Activated CD4-positive, CD25-positive, alpha-beta regulatory T cell treated with anti-CD3 and anti-CD28 coated beads, Interleukin-2, amount 50 U/mL, for 72 hours (primary cell): Measurements from ENCODE around the gene PRAMEF18.
"Not testable (repeated sequence)": the region's sequence is repeated elsewhere in the genome, so short reads cannot be mapped to it uniquely, and the experiment has no call there.

Experiments used
- DNase-seq: peaks from one replicate; pipeline ENCODE4 v3.0.0; 2021

The PRAMEF18 gene, protein sequence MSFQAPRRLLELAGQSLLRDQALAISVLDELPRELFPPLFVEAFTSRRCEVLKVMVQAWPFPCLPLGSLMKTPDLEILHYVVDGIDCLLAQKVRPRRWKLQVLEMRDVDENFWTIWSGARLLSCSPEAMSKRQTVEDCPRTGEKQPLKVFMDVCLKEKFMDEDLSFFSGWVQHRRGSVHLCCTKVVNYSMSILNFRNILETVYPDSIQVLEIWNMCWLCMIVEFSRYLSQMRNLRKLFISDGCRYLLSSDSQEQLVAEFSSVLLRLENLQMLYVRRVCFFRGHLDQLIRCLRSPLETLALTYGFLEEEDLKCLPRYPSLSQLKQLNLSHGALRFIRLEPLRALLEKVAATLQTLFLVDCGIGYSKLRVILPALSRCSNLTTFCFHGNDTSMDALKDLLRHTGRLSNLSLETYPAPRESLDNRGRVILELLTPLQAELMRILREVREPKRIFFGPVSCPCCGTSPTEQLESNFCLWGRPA

DNA sequence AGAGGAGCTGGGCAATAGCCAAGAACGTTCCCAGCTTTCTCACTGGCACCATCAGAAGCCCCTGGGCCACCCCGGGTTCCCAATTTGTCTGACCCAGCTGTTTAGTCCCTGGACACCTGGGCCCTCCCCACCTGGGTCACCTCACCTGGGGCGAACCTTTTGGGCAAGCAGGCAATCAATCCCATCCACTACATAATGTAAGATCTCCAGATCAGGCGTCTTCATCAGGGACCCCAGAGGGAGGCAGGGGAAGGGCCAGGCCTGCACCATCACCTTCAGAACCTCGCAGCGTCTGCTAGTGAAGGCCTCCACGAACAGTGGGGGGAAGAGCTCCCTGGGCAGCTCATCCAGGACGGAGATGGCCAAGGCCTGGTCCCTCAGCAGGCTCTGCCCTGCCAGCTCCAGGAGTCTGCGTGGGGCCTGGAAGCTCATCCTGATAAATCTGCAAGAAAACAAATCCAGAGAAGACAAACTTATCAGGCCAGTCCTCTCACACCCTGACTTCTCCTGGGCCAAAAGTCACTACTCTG lies at the start of gene PRAMEF18:
TSS of gene PRAMEF18 (minus strand) at position 480 of the 530 bp plus-strand sequence. CDS start at position 432, 48 bp downstream.
- not testable (repeated sequence) for DNase-seq

DNA sequence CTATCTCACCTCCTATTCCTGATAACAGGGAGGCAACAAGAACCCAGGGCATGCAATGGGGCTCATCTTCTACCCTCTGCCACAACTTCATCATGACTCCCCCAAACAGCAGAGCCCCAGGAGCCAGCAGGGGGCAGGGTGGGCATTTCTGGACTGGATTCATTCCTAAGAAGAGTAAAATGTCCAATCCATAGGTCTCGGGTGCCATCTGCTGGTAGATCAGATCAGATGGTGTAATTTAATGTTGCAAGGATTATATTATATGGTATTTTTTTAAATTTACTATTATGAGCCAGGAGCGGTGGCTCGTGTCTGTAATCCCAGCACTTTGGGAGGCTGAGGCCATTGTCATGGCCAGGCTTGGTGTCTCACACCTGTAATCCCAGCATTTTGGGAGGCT lies 39.2 kb upstream of the PRAMEF18 start:
- DNase-seq = not testable (repeated sequence)

DNA sequence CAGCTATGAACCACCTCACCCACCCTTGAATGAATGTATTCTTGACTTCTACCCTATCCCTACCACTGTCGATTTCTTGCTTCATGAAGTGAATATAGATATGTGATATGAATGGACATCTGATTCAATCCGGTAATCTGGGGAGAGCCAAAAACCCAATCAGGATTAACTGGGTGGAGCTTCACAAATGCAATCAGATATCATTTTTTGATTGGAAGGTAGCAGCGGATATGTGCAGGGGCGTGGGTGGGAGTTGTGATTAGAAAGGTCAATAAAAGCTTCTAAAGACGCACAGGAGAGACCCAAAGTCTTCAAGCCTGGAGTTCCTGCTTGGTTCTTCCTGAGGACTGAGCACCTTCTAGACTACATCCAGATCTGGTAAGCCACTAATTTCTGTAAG lies 27.9 kb upstream of the PRAMEF18 start, which contains the start of gene PRAMEF5:
TSS of gene PRAMEF5 (plus strand) at position 301 of the 400 bp plus-strand sequence. CDS start 5,071 bp downstream, outside the sequence.
- not testable (repeated sequence) for DNase-seq

DNA sequence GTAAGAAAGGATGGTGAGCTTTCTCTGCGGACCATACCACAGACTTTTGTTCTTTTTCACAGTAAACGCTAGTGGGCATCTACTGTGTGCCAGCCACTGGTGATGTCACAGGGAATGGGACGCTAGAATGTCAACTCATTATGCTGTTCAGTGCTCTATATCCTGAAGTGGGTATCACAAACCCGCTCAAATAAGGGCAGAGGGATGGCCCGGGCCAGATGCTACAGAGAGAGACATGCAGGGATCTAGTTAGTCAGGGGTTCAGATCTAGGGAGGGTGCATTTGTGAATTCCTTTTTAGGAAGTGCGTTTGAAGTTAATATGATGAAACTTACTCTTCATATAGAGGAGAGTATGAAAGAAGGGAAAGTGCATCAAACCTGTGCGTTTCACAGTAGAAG lies 21.2 kb upstream of the PRAMEF18 start:
- not testable (repeated sequence) for DNase-seq

DNA sequence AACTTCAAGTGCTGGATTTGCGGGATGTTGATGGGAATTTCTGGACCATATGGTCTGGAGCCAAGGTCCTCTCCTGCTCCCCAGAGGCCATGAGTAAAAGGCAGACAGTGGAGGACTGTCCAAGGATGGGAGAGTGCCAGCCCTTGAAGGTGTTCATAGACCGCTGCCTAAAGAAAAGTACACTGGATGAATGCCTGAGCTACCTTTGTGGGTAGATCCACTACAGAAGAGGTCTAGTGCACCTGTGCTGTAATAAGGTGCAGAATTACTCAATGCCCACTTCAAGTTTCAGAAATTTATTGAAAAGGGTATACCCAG lies 20.6 kb upstream of the PRAMEF18 start:
- DNase-seq = not testable (repeated sequence)

DNA sequence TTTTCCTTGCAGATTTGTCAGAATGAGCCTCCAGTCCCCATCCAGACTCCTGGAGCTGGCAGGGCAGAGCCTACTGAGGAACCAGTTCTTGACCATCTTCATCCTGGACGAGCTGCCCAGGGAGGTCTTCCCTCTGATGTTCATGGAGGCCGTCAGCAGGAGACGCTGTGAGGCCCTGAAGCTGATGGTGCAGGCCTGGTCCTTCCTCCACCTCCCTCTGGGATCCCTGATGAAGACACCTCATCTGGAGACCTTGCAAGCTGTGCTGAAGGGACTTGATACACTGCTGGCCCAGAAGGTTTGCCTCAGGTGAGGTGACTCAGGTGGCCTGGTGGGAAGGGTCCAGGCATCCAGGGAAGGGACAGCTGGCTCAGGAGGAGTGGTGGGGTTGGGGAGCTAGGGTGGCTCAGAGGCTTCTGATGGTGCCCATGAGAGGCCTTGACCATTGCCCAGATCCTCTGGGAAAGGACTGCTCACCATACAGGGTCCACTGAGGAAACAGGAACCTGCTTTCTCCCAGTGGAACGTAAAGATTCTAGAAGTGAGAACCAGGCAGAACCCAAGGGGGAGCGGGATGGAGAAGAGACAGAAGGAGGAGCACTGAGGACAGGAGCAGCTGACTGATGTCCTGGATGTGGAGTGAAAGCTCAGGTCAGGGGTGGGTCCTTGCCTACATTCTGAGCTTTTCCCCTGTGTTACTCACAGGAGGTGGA lies 20.0 kb upstream of the PRAMEF18 start:
- DNase-seq = not testable (repeated sequence)

DNA sequence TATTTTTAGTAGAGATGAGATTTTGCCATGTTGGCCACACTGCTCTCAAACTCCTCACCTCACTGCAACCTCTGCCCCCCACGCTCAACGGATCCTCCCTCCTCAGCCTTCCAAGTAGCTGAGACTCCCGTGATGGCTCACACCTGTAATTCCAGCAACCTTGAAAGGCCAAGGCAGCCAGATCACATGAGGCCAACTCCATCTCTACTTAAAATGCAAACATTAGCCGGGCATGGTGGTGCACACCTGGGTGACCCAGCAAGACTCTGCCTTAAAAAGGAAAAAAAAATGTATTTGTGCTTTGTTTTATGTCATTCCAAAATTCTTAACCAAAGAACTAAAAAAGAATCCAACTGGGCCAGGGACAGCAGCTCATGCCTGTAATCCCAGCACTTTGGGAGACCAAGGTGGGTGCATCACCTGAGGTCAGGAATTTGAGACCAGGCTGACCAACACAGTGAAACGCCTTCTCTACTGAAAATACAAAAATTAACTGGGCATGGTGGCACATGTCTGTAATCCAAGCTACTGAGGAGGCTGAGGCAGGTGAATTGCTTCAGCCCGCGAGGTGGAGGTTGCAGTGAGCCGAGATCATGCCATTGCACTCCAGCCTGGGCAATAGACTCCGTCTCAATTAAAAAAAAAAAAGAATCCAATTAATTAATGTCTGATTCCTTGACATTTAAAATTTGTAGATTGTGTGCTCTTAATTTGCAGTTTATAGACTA lies 17.7 kb upstream of the PRAMEF18 start:
- DNase-seq = not testable (repeated sequence)

DNA sequence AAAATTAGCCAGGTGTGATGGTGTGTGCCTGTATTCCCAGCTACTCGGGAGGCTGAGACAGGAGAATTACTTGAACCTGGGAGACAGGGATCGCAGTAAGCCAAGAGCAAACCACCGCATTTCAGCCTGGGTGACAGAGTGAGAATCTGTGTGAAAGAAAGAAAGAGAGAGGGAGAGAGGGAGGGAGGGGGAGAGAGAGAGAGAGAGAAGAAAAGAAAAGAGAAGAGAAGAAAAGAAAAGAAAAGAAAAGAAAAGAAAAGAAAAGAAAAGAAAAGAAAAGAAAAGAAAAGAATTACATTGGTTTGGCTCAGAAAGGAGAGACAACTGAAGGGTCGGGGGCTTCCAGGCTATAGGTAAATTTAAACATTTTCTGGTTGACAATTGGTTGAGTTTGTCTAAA lies 13.7 kb upstream of the PRAMEF18 start:
- not testable (repeated sequence) for DNase-seq

DNA sequence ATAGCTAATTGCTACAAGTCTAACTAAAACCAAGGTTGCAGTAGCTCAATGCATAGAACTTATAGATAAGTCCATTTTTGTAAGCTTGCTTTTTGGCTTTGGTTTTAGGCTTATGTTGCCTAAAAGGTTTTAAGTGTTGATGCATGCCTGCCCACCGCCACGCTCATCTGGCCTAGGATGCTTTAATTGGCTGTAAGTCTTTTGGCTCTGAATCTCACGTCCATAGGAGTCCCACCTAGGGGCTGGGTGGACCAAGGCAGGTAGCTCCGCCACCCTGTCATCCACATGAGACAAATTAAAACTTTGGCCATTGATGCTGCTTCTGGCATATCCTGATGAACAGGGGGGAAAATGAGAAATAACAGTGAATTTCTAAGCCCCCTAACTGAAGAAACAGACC lies 11.6 kb upstream of the PRAMEF18 start:
- DNase-seq = not testable (repeated sequence)

DNA sequence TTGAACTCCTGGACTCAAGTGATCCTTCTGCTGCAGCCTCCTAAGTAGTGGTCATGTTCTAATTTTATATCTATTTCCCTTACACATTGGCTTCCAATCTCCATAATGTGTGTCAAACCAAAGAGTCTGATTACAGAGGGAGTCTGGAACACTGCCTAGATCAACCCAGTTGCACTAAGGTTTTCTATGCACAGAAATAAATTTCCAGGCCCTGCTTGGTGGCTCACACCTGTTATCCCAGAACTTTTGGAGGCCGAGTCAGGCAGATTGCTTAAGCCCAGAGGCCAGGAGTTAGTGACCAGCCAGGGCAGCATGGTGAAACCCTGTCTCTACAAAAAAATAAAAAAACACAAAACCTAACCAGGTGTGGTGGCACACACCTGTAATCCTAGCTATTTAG lies 8.1 kb upstream of the PRAMEF18 start:
- not testable (repeated sequence) for DNase-seq

DNA sequence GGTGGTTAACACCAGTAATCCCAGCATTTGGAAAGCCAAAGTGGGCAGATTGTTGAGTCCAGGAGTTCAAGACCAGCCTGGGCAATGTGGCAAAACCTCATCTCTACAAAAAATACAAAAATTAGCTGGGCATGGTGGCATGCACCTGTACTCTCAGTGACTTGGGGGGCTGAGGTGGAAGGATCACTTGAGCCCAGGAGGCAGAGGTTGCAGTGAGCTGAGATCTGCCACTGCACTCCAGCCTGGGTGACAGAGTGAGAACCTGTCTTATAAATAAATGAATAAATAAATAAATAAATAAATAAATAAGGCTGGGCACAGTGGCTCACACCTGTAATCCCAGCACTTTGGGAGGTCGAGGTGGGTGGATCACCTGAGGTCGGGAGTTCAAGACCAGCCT lies 6.1 kb upstream of the PRAMEF18 start:
- DNase-seq = not testable (repeated sequence)

DNA sequence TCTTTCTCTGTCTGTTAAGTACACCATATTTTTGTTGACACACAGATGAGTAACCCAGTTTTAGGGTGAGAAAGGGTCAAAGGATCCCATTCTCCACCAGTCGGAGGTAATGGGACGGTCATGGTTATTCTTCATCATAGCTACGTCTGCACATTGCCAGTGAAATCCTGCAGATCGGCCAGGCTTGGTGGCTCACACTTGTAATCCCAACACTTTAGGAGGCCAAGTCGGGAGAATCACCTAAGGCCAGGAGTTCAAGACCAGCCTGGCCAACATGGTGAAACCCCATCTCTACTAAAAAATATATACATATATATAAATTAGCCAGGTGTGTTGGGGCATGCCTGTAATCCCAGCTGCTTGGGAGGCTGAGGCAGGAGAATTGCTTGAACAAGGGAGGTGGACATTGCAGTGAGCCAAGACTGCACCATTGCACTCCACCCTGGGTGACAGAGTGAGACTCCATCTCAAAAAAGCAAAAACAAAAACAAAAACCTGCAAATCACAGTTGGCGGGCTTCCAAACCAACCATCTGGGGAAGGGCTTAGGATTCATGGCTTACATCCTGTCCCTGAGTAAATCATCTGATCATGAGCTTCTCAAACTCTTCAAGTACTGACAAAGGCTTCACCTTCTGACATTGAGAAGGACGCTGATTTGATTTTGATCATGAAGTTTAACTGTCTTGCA lies 5.3 kb upstream of the PRAMEF18 start:
- DNase-seq = not testable (repeated sequence)

DNA sequence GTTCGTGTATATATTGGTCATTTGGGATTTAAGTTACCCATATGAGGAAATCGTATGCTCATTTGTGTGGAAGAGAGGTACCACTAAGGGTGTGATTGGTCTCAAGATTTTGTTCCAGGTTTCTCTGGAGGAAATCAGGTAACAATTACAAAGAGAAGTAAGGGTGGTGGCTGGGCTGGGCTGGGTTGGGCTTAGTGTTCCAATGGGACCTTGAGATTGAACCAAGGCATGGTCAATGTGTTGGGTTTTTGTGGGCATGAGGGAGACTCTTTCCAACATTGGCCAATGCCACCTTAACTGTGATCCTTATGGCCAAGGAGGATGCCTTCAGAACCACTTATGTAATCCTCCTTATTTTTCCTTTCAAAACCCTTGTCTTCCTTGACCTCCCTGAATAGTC lies 4.6 kb upstream of the PRAMEF18 start:
- not testable (repeated sequence) for DNase-seq

DNA sequence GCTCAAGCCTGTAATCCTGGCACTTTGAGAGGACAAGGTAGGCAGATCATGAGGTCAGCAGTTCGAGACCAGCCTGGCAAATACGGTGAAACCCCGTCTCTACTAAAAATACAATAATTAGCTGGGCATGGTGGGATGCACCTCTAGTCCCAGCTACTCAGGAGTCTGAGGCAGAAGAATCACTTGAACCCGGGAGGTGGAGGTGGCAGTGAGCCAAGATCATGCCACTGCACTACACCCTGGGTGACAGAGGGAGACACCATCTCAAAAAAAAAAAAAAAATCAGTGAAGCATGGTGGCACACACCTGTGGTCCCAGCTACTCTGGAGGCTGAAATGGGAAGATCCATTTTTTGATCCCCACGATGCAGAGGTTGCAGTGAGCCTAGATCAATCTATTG lies 4.1 kb upstream of the PRAMEF18 start:
- not testable (repeated sequence) for DNase-seq

DNA sequence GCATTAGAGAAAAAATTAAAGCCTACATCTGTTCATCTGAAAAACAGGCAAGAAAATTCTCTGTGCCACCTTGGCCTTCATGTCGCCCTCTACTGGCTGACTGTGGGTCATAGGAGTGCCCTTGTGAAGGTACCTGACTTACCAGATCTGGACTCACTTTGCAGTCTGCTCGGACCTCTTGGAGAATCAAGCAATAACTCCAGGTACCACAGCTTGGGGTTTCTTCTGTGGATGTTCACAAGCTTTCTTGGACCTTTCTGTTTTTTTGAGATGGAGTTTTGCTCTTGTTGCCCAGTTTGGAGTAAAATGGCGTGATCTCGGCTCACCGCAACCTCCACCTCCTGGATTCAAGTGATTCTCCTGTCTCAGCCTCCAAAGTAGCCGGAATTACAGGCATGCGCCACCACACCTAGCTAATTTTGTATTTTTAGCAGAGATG lies 2.4 kb upstream of the PRAMEF18 start:
- DNase-seq = no peak

DNA sequence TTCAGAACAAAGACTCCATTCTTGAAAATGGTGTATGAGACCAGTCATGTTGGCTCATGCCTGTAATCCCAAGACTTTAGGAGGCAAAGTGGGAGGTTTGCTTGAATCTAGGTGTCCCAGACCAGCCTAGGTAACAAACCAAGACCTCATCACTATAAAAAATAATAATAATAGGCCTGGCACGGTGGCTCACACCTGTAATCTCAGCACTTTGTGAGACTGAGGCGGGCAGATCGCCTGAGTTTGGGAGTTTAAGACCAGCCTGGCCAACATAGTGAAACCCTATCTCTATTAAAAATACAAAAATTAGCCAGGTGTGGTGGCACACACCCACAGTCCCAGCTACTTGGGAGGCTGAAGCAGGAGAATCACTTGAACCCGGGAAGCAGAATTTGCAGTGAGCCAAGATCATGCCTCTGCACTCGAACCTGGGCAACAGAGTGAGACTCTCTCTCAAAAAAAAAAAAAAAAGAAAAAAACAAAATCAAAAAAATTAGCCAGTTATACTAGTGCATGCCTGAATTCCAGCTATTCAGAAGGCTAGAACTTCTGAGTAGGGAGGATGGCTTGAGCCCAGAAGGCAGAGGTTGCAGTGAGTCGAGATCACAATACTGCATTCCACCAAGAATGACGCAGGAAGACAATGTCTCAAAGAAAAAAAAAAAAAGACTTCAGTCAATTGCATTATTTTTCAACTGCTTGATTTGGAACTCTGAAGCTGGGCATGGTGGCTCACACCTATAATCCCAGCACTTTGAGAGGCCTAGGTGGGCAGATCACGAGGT lies 1.5 kb upstream of the PRAMEF18 start:
- not testable (repeated sequence) for DNase-seq

DNA sequence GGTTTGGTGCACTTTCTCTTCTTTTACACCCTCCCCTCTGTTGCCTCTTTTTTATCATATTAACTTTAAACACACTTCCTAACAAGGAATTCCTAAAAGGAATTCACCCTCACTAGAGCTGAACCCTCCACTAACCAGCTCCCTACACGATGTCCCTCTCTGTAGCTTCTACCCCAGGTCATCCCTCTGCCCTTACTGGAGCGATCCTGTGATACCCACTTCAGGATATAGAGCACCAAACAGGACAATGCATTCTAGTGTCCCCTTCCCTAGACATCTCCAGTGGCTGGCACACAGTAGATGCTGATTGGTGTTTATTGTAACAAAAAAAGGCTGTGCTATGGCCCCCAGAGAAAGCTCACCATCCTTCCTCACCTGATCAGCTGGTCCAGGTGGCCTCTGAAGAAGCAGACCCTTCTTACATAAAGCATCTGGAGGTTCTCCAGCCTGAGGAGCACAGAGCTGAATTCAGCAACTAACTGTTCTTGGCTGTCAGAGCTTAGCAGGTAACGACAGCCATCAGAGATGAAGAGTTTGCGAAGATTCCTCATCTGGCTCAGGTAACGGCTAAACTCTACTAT lies 1.4 kb downstream of the PRAMEF18 start:
- DNase-seq = no peak

DNA sequence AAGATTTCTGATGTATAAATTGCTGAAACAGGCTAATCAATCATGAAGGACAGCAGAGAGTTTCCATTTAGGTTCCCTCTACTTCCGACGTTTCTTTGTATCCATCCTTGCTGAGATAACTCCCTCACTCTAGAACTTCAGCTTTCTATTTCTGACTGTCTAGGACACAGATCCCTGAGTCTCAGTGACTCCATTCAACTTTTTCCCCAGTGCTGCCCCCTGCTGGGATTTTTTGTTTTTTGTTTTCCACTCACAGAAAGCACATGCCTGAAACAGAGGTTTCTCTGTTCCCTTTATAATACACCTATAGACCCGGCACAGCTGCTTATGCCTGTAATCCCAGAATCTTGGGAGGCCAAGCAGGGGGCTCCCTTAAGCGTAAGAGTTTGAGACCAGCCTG lies 3.2 kb downstream of the PRAMEF18 start:
- not testable (repeated sequence) for DNase-seq

DNA sequence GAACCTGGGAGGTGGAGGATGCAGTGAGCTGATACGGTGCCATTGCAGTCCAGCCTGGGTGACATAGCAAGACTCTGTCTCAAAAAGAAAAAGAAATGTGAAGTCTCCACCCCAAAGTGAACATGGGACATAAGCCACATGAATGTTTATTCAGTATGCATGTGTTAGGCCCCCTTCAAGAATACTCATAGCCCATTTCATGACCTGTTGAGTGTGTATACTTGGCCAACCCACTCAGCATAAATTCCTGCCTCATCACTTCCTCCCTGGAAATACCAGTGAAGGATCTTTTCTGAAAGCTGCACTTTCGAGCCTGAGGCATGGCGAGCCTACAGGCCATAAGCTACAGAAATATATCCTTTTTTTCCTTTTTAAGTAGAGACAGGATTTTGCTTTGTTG lies 6.8 kb downstream of the PRAMEF18 start:
- DNase-seq = not testable (repeated sequence)

DNA sequence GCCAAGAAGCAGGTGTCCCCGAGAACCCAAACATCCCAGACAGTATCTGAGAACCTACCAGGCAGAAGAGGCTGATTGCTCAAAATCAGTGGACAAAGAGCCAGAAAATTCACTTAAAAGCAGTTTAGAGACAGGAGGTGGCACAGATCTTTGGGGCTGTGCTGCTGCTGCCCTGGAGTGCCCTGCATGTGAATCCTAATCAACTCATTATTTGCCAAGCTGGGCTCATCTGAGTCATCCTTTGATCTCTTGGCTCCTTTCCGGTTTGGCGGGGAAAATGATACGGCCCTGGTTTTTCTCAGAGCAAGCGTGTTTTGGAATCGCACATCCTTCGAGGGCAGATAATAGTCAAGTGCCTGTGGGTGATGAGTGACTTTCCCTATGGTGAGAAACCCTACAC lies 9.3 kb downstream of the PRAMEF18 start:
- not testable (repeated sequence) for DNase-seq

DNA sequence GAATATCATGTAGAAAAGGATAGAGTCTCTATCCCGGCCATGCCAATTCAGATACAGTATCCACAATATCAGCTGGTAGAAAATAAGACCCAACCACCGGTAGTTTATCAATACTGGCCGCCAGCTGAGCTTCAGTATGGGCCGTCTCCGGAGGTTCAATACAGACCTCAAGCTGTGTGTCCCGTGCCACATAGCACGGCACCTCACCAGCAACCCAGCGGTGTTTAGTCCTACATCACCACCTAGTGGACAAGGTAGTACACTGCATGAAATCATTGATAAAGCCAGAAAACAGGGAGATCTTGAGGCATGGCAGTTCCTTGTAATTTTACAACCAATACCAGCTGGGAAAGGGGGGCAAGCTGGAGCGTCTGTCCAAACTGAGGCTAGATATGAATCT lies 17.2 kb downstream of the PRAMEF18 start:
- DNase-seq = not testable (repeated sequence)
